IMR-90 (cell line): ENCODE results near the gene RARB.

Experiments
- BHLHE40 ChIP-seq: fragments of 150-350 bp; IDR thresholded peaks from 2 replicates; pipeline ENCODE4 v1.6.1; 2016; ENCODE audit warnings: mild to moderate bottlenecking, low read depth, low read length
- CEBPB ChIP-seq: IDR thresholded peaks from 2 replicates; pipeline ENCODE4 v1.6.1; 2012; ENCODE audit warnings: low read depth, low read length, improper control_type of control experiment
- CHD1 ChIP-seq: IDR thresholded peaks from 2 replicates; pipeline ENCODE4 v1.6.1; 2012; ENCODE audit warnings: low read depth, low read length, improper control_type of control experiment
- FOS ChIP-seq: fragments of 150-350 bp; IDR thresholded peaks from 2 replicates; pipeline ENCODE4 v1.6.1; 2016; ENCODE audit warnings: low read depth, low read length
- MAFK ChIP-seq: IDR thresholded peaks from 2 replicates; pipeline ENCODE4 v1.6.1; 2012; ENCODE audit warnings: low read depth, low read length, improper control_type of control experiment
- MXI1 ChIP-seq: IDR thresholded peaks from 2 replicates; pipeline ENCODE4 v1.6.1; 2012; ENCODE audit warnings: low read depth, mild to moderate bottlenecking, low read length, moderate library complexity, borderline replicate concordance
- NFE2L2 ChIP-seq: fragments of 150-350 bp; IDR thresholded peaks from 2 replicates; pipeline ENCODE4 v1.6.1; 2016; ENCODE audit warnings: low read depth, mild to moderate bottlenecking, low read length
- POLR2A ChIP-seq: IDR thresholded peaks from 2 replicates; pipeline ENCODE4 v1.6.1; 2012; ENCODE audit warnings: mild to moderate bottlenecking, low read depth, low read length
- RAD21 ChIP-seq: IDR thresholded peaks from 2 replicates; pipeline ENCODE4 v1.6.1; 2012; ENCODE audit warnings: low read length, improper control_type of control experiment
- RCOR1 ChIP-seq: IDR thresholded peaks from 2 replicates; pipeline ENCODE4 v1.6.1; 2012; ENCODE audit warnings: mild to moderate bottlenecking, low read length, improper control_type of control experiment; ENCODE audit not compliant: insufficient replicate concordance
- RFX5 ChIP-seq: IDR thresholded peaks from 2 replicates; pipeline ENCODE4 v1.8.0; 2012; ENCODE audit warnings: low read depth, mild to moderate bottlenecking, low read length, moderate library complexity
- SMC3 ChIP-seq: fragments of 150-350 bp; IDR thresholded peaks from 2 replicates; pipeline ENCODE4 v1.6.1; 2016; ENCODE audit warnings: low read depth, mild to moderate bottlenecking, antibody characterized with exemption, low read length, moderate library complexity
- USF2 ChIP-seq: fragments of 150-350 bp; IDR thresholded peaks from 2 replicates; pipeline ENCODE4 v1.6.1; 2017; ENCODE audit warnings: mild to moderate bottlenecking, antibody characterized with exemption, low read length, low read depth
- TF ChIP-seq, protein P1 (sequence below): conservative IDR thresholded peaks from 2 replicates; pipeline ENCODE4 v1.5.1; 2012; ENCODE audit warnings: mild to moderate bottlenecking, low read depth, low read length, improper control_type of control experiment

- TF ChIP-seq, protein P1, sequence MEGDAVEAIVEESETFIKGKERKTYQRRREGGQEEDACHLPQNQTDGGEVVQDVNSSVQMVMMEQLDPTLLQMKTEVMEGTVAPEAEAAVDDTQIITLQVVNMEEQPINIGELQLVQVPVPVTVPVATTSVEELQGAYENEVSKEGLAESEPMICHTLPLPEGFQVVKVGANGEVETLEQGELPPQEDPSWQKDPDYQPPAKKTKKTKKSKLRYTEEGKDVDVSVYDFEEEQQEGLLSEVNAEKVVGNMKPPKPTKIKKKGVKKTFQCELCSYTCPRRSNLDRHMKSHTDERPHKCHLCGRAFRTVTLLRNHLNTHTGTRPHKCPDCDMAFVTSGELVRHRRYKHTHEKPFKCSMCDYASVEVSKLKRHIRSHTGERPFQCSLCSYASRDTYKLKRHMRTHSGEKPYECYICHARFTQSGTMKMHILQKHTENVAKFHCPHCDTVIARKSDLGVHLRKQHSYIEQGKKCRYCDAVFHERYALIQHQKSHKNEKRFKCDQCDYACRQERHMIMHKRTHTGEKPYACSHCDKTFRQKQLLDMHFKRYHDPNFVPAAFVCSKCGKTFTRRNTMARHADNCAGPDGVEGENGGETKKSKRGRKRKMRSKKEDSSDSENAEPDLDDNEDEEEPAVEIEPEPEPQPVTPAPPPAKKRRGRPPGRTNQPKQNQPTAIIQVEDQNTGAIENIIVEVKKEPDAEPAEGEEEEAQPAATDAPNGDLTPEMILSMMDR = no peak
- TF ChIP-seq USF2 = no peak
- TF ChIP-seq POLR2A = no peak
- TF ChIP-seq CEBPB = no peak
- no peak for TF ChIP-seq RCOR1
- TF ChIP-seq SMC3 = no peak
- TF ChIP-seq MXI1 = no peak
- no peak for TF ChIP-seq BHLHE40
- TF ChIP-seq RAD21 = no peak
- TF ChIP-seq RFX5 = no peak
- 0 out of 2 replicates have a peak, but pooled peaks have one; percentile 21 for TF ChIP-seq MAFK
- TF ChIP-seq NFE2L2 = no peak
- TF ChIP-seq FOS = no peak
- TF ChIP-seq CHD1 = no peak
Measured at GRCh38 chr3:25493786-25494185, 65.7 kb downstream of the RARB start.
